ENCODE data around the gene EXOSC7. TPM values are rescaled to one million over a fixed set of nuclear protein-coding genes. Genes with fewer than 3 reads are reported as not detected.
"Not testable (repeated sequence)": the region's sequence is repeated elsewhere in the genome, so short reads cannot be mapped to it uniquely, and the experiment has no call there.

EXOSC7 gene
- total RNA-seq, 2 donors from 2014 or later, result 43.3 to 45.9 TPM

DNA sequence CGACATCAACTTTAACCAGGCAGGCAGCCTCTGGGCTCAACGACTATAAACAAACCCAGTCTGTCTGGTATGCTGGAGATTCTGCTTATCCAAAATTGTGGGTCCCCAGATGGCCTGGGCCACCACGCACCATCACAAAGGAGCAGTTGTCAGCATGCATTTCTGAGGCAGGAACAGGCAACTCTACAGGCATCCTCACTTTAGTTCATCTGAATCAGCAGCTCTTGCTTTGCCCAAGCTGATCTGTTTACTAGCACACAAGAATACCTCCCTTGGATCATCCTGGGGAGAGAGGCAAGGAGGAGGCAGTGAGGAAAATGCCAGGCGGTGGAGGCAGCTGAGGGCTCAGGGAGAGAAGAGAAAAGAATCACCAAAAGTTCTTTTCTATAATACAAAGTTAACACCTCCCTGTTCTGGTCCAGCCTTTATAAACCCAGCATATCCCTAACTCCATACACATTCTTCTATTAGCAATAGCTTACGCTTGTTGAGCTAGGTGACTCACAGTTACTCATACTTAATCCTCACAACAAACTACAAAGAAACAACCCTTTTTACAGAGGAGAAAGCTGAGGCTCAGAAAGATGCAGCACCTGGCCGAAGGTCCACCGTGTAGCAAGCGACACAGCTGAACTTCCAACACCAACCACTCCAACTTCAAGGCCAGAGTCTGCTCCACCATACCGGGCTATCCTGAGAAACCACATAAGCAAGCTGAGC is 33.7 kb upstream of the EXOSC7 start:
- no peaks in the 10 kb centered on the region for H3K27me3 ChIP-seq (replicated peaks; ENCODE audit: insufficient read depth)
- DNase-seq (ENCODE audit: low spot score), result no peak
- peaks cover 0 to 4% of the 10 kb centered on the region in 2 donors for H3K4me1 ChIP-seq (ENCODE audit: control insufficient read depth in 1 of 2, low read depth in 2 of 2)
- ATAC-seq (ENCODE audit: insufficient number of reproducible peaks, low FRiP score, low read depth), result no peak
- no peaks in the 10 kb centered on the region for H3K9me3 ChIP-seq
- H3K4me3 ChIP-seq, result no peak overlapping the region
- TF ChIP-seq, protein P1, sequence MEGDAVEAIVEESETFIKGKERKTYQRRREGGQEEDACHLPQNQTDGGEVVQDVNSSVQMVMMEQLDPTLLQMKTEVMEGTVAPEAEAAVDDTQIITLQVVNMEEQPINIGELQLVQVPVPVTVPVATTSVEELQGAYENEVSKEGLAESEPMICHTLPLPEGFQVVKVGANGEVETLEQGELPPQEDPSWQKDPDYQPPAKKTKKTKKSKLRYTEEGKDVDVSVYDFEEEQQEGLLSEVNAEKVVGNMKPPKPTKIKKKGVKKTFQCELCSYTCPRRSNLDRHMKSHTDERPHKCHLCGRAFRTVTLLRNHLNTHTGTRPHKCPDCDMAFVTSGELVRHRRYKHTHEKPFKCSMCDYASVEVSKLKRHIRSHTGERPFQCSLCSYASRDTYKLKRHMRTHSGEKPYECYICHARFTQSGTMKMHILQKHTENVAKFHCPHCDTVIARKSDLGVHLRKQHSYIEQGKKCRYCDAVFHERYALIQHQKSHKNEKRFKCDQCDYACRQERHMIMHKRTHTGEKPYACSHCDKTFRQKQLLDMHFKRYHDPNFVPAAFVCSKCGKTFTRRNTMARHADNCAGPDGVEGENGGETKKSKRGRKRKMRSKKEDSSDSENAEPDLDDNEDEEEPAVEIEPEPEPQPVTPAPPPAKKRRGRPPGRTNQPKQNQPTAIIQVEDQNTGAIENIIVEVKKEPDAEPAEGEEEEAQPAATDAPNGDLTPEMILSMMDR (IDR thresholded peaks at IDR 0.05), result no peak
- H3K27ac ChIP-seq, result no peak overlapping the region
- H3K36me3 ChIP-seq, result peaks cover 30% of the 10 kb centered on the region

DNA sequence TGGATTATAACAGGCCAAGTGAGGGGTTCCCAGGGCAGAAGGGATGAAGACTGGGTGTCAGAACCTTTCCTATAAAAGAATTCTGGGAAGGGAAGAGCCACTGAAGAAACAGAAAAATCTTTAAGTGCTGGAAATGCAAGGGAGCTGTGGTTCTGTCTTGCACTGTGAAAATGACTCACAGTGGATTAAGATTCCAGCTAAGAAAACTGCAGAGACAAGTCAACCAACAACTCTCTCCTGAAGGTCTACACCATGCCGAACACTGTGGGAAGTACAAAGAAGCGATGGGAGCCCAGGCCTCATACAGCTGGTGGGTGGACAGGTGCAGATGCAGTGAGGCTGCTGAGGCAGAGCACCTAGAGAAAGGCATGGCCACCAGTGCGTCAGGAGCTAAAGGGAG is 27.8 kb upstream of the EXOSC7 start:
- H3K4me1 ChIP-seq (ENCODE audit: control insufficient read depth in 1 of 2, low read depth in 2 of 2), result no peaks in the 10 kb centered on the region
- TF ChIP-seq, protein P1 (IDR thresholded peaks at IDR 0.05), result no peak
- H3K27me3 ChIP-seq (replicated peaks; ENCODE audit: insufficient read depth), result no peaks in the 10 kb centered on the region
- H3K9me3 ChIP-seq, result no peaks in the 10 kb centered on the region
- peaks cover 8% of the 10 kb centered on the region for H3K36me3 ChIP-seq
- H3K27ac ChIP-seq, result no peak overlapping the region
- no peak for ATAC-seq (ENCODE audit: insufficient number of reproducible peaks, low FRiP score, low read depth)
- DNase-seq (ENCODE audit: low spot score), result no peak
- H3K4me3 ChIP-seq, result no peak overlapping the region

DNA sequence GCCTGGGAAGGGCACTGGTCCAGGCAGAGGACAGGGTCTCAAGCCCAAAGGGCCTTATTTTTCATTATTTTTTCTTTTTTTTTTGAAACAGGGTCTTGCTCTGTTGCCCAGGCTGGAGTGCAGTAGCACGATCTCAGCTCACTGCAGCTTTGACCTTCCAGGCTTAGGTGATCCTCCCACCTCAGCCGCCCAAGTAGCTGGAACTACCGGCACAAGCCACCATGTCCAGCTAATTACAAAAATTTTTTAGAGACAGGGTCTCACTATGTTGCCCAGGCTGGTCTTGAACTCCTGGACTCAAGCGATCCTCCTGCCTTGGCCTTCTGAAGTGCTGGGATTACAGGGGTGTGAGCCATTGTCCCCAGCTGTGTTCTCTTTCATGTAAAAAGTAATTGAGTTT is 26.3 kb upstream of the EXOSC7 start:
- H3K4me3 ChIP-seq; H3K9me3 ChIP-seq; H3K27ac ChIP-seq; H3K27me3 ChIP-seq (replicated peaks; ENCODE audit: insufficient read depth); ATAC-seq (ENCODE audit: insufficient number of reproducible peaks, low FRiP score, low read depth); H3K4me1 ChIP-seq (ENCODE audit: control insufficient read depth in 1 of 2, low read depth in 2 of 2); DNase-seq (ENCODE audit: low spot score); H3K36me3 ChIP-seq: not testable (repeated sequence)

DNA sequence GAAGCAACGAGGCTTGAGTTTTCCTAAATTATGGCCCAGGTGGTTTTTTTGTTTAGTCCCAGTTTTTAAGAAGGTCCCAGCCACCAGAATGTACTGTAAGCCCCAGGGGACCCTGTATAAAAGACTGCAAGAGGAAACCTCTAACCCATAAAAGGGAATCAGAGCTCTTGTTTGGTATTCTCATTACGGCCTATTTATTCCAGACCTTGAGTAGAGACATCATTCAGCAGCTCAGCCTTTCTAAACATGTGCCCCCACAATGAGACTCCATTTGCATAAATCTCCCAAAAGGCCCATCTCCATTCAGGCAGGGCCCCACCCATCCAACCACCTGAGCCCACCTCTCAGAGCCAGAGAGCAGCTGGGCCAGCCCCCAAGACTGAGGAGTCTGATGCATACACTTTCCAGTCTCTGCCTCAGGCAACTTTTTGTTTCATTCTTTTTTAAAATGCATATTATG is 25.7 kb upstream of the EXOSC7 start:
- DNase-seq (ENCODE audit: low spot score) (no peak), ATAC-seq (ENCODE audit: insufficient number of reproducible peaks, low FRiP score, low read depth) (no peak)
- H3K4me3 ChIP-seq, result no peak overlapping the region
- H3K9me3 ChIP-seq, result no peaks in the 10 kb centered on the region
- no peaks in the 10 kb centered on the region for H3K27me3 ChIP-seq (replicated peaks; ENCODE audit: insufficient read depth)
- no peaks in the 10 kb centered on the region for H3K36me3 ChIP-seq
- TF ChIP-seq, protein P1 (IDR thresholded peaks at IDR 0.05), result no peak
- no peak overlapping the region for H3K27ac ChIP-seq
- no peaks in the 10 kb centered on the region for H3K4me1 ChIP-seq (ENCODE audit: control insufficient read depth in 1 of 2, low read depth in 2 of 2)

DNA sequence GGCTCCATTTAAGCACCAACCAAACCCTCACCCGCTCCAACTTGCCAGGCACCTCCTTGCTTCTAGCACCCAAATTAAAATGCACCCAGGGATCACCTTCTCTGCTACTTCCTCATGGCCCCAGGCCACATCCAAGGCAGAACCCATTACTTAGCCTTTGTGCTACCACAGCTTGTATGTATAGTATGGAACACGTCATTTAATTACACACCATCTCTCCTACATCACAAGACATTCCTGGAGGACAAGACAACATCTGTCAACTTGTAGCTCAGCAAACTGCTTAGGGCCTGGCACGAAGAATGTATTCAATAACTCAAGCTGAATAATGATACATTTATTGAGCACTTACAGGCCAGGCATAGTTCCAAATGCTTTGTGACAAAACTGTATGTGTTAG is 23.4 kb upstream of the EXOSC7 start:
- Histone ChIP-seq H3K4me1 (ENCODE audit: control insufficient read depth in 1 of 2, low read depth in 2 of 2) (no peaks in the 10 kb centered on the region), H3K36me3 (peaks cover 2% of the 10 kb centered on the region), H3K27me3 (replicated peaks; ENCODE audit: insufficient read depth) (no peaks in the 10 kb centered on the region), H3K4me3 (no peak overlapping the region), H3K27ac (no peak overlapping the region), H3K9me3 (no peaks in the 10 kb centered on the region)
- DNase-seq (ENCODE audit: low spot score) (no peak), ATAC-seq (ENCODE audit: insufficient number of reproducible peaks, low FRiP score, low read depth) (no peak)
- TF ChIP-seq, protein P1 (IDR thresholded peaks at IDR 0.05), result no peak

DNA sequence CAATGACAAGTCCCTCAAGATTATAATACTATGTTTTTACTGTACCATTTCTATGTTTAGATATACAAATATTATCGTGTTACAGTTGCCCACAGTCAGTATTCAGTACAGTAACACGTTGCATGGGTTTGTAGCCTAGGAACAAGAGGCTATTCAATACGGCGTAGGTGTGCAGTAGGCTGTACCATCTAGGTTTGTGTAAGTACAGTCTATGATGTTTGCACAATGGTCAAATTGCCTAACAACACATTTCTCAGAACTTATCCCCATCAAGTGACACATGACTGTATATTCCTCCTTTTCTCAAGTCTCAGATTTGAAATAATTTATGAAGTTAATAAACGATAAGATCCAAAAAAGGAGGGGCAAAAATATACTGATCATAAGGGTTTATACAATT is 21.7 kb upstream of the EXOSC7 start:
- H3K4me3 ChIP-seq, result no peak overlapping the region
- H3K27me3 ChIP-seq (replicated peaks; ENCODE audit: insufficient read depth), result no peaks in the 10 kb centered on the region
- TF ChIP-seq, protein P1 (IDR thresholded peaks at IDR 0.05), result no peak
- no peak for ATAC-seq (ENCODE audit: insufficient number of reproducible peaks, low FRiP score, low read depth)
- no peaks in the 10 kb centered on the region for H3K4me1 ChIP-seq (ENCODE audit: control insufficient read depth in 1 of 2, low read depth in 2 of 2)
- no peak overlapping the region for H3K27ac ChIP-seq
- H3K9me3 ChIP-seq, result no peaks in the 10 kb centered on the region
- H3K36me3 ChIP-seq, result peaks cover 12% of the 10 kb centered on the region
- no peak for DNase-seq (ENCODE audit: low spot score)

All from thoracic aorta (tissue), 2 donors.